GM18505 (cell line): Measurements from ENCODE around the gene CPLX1.
"Not testable (repeated sequence)": the region's sequence is repeated elsewhere in the genome, so short reads cannot be mapped to it uniquely, and the experiment has no call there.

Experiments
- ATAC-seq: cut with Tn5 transposase; IDR thresholded peaks from one replicate; pipeline ENCODE4 v1.9.1; 2021; ENCODE audit not compliant: unreplicated experiment
- POLR2A ChIP-seq: IDR thresholded peaks from 4 replicates; pipeline ENCODE4 v1.6.1; 2011; ENCODE audit warnings: borderline replicate concordance; ENCODE audit not compliant: insufficient read depth, insufficient read length; ENCODE audit errors: extremely low read depth

Gene CPLX1

DNA sequence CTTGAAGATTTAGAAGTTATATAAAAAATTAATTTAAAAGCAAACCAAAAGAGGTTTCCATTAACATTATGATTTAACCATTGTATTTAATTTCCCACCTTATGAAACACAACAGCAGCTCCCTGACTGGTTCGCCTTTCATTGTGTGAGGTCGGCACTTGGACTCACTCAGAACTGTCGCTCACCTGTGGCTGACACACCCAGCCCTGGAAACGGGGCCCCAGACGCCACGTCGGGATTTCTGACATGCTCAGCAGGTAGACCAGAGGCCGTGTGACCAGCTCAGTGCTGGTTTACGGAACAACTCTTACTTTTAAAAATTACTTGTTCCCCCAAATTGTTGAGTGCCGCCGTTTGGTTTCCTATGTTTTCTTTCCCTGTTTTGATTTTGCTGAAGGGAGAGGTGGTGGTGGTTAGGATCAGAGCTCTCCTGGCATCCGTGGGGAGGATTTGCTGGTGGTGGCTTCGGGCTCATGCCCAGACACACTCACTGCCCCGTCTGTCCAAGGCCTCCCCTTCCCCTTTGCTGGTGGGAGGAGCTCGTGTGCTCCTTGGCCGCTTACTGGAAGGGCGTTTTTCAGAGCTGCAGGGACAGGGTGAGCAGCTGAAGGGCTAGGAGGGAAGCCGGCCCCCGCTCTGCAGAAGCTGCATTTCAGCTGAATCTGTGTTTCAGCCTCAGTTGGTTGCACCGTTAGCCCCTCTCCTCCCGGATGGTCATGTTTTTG, 59.2 kb downstream of the CPLX1 start:
- peak; percentile 29 for TF ChIP-seq POLR2A
- no peak for ATAC-seq

DNA sequence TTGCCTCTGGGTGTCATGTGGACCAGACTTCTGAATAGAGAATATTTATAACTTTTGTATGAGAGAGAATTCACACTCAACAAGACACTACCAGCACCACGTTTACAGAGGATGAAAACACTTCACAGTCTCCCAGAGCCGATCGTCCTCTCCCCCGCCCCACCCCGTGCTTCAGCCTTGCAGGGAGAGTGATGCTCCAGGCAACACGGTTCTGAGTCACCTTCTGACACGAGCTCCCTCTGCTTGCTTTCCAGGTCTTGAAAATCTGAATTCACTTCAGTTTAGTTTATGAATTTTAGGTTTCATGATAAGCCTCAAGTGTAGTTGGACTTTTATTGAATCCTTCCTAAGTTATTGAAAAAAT, 59.8 kb downstream of the CPLX1 start:
- no peak for ATAC-seq
- TF ChIP-seq POLR2A: no peak

DNA sequence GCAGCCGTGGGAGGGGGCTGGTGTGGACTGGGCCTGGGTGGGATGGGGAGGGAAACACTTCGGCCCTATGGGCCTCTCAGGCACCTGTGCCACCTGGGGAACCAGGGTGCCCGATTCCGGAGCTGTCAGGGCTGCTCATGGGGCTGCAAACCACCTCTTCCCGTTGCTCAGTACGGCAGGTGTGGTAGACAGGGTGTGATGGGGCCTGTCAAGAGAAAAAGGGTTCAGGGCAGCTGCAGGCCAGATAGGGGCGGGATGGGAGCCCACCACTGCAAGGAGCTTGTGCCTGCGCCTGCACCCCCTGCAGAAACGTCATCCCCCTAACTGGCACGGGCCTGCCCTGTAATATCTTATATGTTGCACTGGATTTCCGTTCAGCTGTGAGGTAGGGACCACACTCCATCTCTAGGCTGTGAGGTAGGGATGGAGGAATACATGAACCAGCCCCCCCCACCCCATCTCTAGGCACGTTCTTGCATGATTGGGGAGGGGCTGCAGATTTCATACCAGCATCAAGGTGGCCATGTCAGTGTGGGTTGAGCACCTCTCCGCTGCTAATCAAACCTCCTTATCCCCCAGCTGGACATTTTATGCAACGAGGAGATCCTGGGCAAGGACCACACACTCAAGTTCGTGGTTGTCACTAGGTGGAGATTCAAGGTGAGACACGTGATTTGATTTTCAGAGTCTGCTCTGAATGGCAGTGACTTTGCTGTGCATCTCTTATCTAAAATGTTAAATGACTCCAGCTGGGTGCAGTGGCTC, 61.3 kb downstream of the CPLX1 start:
- TF ChIP-seq POLR2A: no peak
- no peak for ATAC-seq

DNA sequence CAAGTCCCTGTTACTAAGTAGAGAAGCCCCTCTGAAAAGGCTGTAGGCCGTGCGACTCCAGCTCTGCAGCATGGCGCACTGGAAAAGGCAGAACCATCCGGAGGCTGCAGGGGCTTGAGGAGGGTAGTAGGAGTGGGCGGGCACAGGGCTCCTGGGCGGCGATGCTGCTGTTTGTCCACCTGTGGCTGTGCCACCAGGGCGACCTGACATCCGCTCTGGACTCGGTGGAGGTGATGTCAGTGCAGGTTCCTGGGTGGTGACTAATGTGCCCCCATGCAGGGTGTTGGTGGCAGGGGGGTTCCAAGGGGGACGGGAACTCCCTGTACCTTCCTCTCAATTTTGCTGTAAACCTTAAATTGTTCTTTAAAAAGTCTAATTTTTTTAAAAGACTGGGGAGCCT, 62.0 kb downstream of the CPLX1 start:
- no peak for TF ChIP-seq POLR2A
- no peak for ATAC-seq

DNA sequence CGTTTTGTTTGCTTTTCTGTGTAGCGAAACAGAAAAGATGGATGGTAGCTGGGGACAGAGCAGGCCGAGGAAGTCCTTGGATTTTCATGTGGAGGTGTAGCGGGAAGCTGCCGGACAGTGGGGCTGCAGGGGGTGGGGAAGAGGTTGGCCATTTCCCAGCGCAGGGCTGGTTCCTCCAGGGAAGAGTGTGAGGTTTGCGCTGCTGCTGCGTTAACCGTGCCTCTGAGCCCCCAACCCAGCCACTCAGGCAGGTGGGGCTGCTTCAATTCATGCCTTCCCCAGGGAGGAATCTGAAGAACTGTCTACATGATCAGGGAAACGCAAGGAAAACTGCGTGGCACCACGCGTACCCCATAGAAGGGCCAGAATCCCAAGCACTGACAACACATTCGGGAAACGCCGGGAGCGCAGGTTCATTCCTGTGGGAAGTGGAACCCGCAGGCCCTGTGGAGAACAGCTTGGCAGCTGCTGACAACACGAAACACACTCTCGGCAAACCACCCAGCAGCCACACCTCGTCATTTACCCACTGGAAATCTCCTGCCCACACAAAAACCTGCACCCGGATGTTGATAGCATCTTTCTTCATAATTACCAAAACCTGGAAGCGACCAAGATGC, 62.6 kb downstream of the CPLX1 start:
- peak; percentile 2 for TF ChIP-seq POLR2A
- no peak for ATAC-seq

DNA sequence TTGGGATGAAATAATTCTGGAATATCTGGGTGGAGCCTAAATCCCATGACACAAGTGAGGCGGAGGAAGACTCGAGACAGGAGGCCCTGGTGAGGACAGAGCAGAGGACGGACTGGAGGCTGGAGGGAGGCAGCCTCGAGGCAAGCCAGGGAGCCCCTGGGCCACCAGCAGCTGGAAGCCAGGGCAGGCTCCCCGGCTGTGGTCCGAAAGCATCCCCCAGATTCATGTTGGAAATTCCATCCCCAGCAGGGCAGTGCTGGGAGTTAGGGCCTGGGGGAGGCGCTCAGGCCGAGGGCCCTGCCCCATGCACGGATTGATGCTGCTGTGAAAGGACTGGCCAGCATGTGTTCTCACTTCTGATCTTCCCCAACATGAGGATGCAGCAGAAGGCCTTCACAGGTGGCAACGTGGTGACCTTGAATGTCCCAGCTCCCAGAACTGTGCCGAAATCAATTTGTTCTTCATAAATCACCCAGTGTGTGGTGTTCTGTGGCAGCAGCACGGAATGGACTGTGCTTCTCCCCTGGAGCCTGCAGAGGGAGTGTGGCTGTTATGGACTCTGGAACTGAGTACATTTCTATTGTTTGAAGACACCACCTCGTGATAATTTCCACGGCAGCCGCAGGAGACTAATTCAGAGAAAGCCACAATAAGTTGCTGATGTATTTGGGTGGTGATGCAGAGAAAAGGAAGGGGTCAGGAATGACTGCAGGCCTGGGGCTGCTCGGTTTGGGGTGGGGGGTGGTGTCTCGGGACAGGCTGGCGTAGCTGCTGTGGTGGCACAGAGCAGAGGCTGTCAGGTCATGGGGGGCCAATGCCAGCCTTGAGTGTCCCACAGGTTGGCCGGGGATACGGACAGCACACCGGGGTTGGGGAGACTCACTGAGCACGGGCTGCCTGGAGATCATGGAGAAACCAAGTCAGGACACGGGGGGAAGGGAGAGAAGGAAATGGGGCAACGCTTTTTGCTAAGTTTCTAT, 63.4 kb downstream of the CPLX1 start:
- ATAC-seq: no peak
- TF ChIP-seq POLR2A: no peak

- ATAC-seq: no peak
- TF ChIP-seq POLR2A: no peak
Observed at GRCh38 chr4:761739-762138, 64.2 kb downstream of the CPLX1 start.

GRCh38 chr4:761086-761485, 64.8 kb downstream of the CPLX1 start:
- ATAC-seq: no peak
- no peak for TF ChIP-seq POLR2A

DNA sequence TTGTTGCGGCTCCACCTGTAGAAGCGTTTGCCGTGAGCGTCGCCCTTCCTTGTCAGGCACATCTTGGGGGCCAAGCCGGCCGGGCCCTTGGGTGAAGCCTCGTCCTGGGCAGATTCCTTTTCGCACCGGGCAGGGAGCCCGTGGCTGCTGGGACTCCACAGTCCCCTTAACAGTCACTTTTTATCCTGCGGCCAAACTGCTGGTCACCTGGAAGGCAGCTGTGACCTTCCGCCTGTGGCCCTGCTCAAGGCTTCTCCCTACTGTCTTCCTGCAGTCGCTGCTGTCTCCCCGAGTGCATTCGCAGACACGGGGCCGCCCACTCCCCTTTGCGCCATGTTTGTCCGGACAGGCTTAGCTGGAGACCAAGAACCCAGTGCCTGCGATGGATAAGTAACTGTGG, 65.3 kb downstream of the CPLX1 start:
- no peak for TF ChIP-seq POLR2A
- ATAC-seq: no peak

GRCh38 chr4:759810-760209, 66.1 kb downstream of the CPLX1 start:
- ATAC-seq: not testable (repeated sequence)

- no peak for TF ChIP-seq POLR2A
- ATAC-seq: no peak
Observed at GRCh38 chr4:757111-757510, 68.8 kb downstream of the CPLX1 start.

GRCh38 chr4:754221-755120, 71.5 kb downstream of the CPLX1 start:
- no peak for ATAC-seq
- no peak for TF ChIP-seq POLR2A

DNA sequence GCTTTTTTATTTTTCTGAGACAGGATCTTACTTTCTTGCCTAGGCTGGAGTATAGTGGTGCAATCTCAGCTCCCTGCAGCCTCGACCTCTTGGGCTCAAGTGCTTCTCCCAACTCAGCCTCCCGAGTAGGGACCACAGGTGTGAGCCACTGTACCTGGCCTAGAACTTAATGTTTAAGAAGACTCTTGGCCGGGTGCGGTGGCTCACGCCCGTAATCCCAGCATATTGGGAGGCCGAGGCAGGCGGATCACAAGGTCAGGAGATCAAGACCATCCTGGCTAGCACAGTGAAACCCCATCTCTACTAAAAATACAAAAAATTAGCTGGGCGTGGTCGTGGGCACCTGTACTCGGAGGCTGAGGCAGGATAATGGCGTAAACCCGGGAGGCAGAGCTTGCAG, 72.7 kb downstream of the CPLX1 start:
- not testable (repeated sequence) for ATAC-seq
